ENCODE data around the gene PLOD2.
A peak's percentile ranks its signal among the peaks of the same experiment; 100 is the strongest.

Gene PLOD2

GRCh38 chr3:146160964-146161662 is at the start of gene PLOD2:
TSS of gene PLOD2 (minus strand) at chr3:146161184. CDS start at chr3:146160989, 195 bp downstream.
- peak; percentile 93 for DNase-seq

DNA sequence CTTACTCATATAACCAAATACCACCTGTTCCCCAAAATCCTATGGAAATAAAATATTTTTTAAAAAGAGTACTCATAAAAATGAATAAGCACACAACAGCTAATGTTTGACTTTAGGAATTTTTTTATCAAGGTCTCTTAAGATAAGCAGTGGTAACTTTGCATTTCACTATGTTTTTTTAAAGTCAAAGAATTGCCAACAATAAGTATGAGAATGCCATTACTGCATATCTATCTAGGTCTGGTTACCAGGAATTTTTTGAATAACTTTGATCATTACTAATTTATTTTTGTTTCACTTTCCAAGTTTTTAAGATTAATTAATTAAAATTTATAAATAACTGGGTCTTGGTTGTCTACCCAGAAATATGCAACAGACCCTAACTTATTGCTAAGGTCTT is 48.4 kb upstream of the PLOD2 start:
- DNase-seq = no peak

DNA sequence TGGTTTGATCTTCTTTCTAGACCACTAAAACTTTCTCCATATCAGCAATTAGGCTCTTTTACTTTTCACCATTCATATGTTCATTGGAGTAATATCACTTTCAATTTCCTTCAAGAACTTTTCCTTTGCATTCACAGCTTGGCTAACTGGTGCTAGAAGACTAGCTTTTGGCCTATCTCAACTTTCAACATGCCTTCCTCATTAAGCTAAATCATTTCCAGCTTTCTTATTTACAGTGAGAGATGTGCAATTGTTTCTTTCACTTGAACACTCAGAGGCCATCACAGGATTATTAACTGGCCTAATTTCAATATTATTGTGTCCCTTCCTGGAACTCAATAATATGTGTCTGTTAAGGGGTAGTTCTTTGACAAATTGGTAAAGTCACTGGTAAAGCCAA is 42.8 kb upstream of the PLOD2 start:
- DNase-seq = no peak

- peak; percentile 50 for DNase-seq
These were observed 39.7 kb upstream of the PLOD2 start for GRCh38 chr3:146200461-146201220.

- no peak for DNase-seq
These were observed 38.8 kb upstream of the PLOD2 start for GRCh38 chr3:146199762-146200161.

DNA sequence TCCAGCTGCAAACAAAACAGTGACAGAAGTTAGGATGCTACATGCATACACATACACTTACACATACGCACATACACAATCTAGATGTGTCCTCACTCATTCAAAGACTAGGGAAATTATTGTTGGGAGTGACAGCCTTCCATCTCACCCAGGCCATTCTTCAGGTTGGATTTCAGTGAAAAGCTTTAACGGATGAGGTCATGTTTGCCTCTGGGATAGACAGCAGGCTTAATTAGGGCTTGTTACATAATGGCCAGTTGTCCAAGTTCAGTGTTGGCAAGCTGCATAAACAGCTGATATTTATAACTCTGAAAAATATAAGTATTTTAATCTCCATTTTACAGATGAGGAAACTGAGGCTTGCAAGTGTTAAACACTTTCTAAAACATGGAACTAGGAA is 35.8 kb upstream of the PLOD2 start:
- DNase-seq = no peak

- DNase-seq = no peak
These were observed 34.6 kb upstream of the PLOD2 start for GRCh38 chr3:146195605-146196004.

DNA sequence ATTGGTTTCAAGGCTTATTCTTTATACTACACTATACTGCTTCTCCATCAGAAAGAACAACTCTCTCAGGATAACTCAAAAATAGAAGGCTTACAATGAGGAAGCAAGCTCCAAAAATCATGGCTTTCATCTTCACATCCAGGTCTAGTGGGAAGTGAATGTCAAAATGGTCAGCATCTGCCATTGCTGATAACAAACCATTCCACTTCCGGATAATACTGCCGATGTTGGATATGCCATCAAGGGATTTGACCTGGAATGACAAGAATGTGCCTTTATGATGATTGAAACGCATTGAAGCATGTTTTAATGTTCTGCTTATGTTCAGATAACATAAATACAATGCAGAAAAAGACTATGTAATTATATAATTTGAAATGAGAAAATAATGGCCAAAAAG is 34.0 kb upstream of the PLOD2 start:
- DNase-seq = no peak

DNA sequence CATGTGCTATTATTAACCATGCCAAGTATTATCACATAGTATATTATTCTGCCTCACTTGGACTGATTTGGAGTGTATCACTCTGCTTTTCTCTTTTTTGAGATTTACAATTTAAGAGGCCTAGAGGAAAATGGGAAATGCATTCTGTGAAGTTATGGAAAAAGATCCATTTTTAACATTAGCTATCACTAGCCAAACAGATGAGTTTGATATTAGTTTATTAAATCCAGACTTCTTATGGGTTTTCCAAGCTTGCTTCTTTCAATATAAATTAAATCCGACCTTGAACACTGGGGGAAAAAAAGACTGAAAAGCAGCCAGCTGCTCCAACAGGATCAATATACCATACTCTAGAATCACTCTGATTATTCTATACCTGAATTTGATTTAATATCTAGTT is 30.1 kb upstream of the PLOD2 start:
- DNase-seq = no peak

DNA sequence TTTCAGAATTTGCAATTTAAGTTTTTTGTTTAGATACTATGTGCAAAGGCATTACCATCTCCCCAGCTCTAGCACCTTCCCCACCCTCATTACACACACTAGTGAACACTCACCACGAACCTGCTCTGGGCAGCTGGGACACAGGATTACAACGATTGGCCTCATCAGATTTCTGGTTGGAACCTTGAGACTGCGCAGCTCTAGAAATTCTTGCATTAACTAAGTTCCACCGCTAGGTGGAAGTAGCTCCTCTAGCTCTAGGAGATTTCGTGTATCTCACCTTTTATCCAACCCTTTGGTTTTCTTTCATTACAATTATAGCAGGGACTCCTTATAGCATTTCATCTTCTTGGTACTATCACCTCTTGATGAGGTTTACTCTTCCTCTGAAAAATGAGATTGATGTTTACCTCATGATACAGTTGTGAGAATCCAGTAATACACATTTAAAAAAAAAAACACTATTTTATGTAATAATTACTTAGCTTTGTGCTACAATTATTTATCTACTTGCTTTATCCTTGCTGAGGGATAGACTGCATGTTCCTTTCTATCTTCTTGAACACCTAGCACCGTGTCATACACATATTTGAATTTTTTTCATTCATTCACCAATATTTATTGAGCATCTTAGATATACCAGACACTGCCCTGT is 28.7 kb upstream of the PLOD2 start:
- DNase-seq = peak; percentile 60

DNA sequence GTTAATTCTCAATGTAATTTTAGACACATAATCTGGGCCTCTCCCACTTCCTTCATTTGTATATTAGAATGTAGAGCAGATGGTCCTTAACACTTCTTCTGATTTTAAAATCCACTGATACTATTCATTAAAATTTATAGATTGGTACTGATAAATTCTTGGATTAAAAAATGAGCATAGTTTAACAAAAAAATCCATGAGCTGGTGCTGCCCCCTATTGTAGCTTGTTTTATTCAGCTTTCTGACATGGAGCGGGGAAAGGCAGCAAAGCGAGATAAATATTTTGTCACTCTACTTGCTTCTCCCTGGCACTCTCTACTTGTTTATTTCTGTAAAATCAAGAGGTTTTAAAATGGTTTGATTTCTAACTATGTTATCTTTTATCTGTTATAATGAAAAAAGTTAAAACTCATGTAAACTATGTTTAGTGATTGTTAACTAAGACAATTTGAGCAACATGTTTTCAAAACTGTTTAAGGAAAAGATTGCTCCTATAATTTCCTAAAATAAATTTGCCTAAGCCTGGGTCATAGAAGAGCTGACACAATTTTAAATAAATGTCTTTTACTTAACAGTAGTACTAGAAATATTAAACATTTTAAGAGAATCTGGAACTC is 26.5 kb upstream of the PLOD2 start:
- DNase-seq = peak; percentile 34

GRCh38 chr3:146184241-146185015 is 23.4 kb upstream of the PLOD2 start:
- DNase-seq = peak; percentile 42

GRCh38 chr3:146181216-146181615 is 20.2 kb upstream of the PLOD2 start:
- no peak for DNase-seq

DNA sequence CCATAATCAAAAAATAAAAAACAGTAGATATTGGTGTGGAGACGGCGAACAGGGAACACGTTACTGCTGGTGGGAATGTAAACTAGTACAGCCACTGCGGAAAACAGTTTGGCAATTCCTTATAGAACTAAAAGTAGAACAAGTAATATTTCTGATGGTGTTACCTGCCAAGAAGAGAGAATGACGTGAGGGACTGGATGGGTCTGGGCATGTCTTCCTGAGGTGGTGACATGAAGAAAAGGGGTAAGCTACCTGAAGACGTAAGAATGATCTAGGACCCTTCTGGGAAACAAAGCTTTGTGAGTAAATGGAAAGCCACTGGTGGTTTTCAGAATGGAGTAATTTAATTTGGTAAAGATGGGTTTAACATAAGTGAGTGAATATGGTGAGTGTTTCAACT is 19.4 kb upstream of the PLOD2 start:
- DNase-seq = no peak

GRCh38 chr3:146178006-146178689 is 17.2 kb upstream of the PLOD2 start:
- DNase-seq = no peak

GRCh38 chr3:146177519-146177918 is 16.5 kb upstream of the PLOD2 start:
- no peak for DNase-seq

- no peak for DNase-seq
These were observed 16.1 kb upstream of the PLOD2 start for GRCh38 chr3:146177072-146177471.

GRCh38 chr3:146172586-146172985 is 11.6 kb upstream of the PLOD2 start:
- DNase-seq = no peak

GRCh38 chr3:146170591-146170990 is 9.6 kb upstream of the PLOD2 start:
- DNase-seq = no peak

GRCh38 chr3:146169891-146170290 is 8.9 kb upstream of the PLOD2 start:
- DNase-seq = no peak

DNA sequence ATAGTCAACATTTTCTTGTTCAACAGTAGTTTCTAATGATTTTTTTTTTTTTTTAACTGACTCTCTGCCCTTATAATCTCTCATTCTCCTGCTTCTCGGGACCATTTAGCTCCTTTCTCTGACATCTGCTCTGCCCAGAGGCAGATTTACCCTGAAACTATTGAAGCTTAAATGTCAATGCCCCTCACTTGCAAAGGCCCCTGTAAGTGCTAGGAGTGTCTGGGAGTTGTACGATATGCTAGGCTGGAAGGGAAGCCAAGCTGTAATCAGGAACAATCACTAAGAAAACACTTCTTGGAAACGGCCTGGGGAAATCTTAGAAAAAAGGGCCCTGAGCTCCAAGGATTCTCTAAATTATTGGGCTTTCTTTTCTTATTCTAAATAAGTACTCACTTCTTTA is 5.8 kb upstream of the PLOD2 start:
- DNase-seq = no peak

- peak; percentile 87 for DNase-seq
These were observed 5.4 kb upstream of the PLOD2 start for GRCh38 chr3:146166415-146166821.

Data from fibroblast of skin of right biceps (primary cell).